Gastroesophageal sphincter (tissue), 4 donors: ENCODE results near the gene CDH4. TPM values are rescaled to one million over a fixed set of nuclear protein-coding genes. Genes with fewer than 3 reads are reported as not detected.

Experiments used
- ATAC-seq: fragments of 150-250 bp; one replicate; pipeline ENCODE4 v1.9.1; 2016; ENCODE audit warnings: mild to moderate bottlenecking, moderate library complexity
- H3K27ac ChIP-seq, 4 donors: fragments of 200-600 bp; sonication (generic) in 3 of 4; 1 replicate in 3 of 4; 2 replicates in 1 of 4; pipeline ENCODE4 v1.5.1; 2016 to 2019
- H3K27me3 ChIP-seq: fragments of 200-600 bp; sonication (generic); one replicate; pipeline ENCODE4 v1.5.1; 2019
- H3K36me3 ChIP-seq, 2 donors: fragments of 200-600 bp; sonication (generic); one replicate each; pipeline ENCODE4 v1.5.1; 2019; ENCODE audit warnings: control low read depth in 1 of 2
- H3K4me1 ChIP-seq, 3 donors: fragments of 200-600 bp; sonication (generic); 1 replicate in 2 of 3; 2 replicates in 1 of 3; pipeline ENCODE4 v1.5.1; 2016 to 2019; ENCODE audit warnings: control low read depth in 2 of 3
- H3K4me3 ChIP-seq, 2 donors: fragments of 200-600 bp; sonication (generic); one replicate each; pipeline ENCODE4 v1.5.1; 2019; ENCODE audit warnings: mild to moderate bottlenecking in 1 of 2, moderate library complexity in 1 of 2
- H3K9me3 ChIP-seq, 3 donors: fragments of 200-600 bp; sonication (generic); one replicate each; pipeline ENCODE4 v1.5.1; 2017 to 2019; ENCODE audit warnings: control low read depth in 2 of 3
- EP300 ChIP-seq: sonication (generic); formaldehyde crosslinking; IDR thresholded peaks from one replicate; pipeline ENCODE4 v1.6.1; 2017; ENCODE audit warnings: antibody characterized with exemption, mild to moderate bottlenecking
- POLR2A ChIP-seq, 2 donors: fragments of 450-650 bp; IDR thresholded peaks; one replicate each; pipeline ENCODE4 v1.6.1; 2017; ENCODE audit warnings: antibody characterized with exemption in 2 of 2, mild to moderate bottlenecking in 2 of 2, moderate library complexity in 1 of 2
- POLR2AphosphoS5 ChIP-seq: sonication (generic); formaldehyde crosslinking; IDR thresholded peaks from one replicate; pipeline ENCODE4 v1.6.1; 2017; ENCODE audit warnings: antibody characterized with exemption
- WGBS, 2 donors: methylation state at CpG; one replicate each; pipeline ENCODE4 v1.1.5; 2018; ENCODE audit warnings: low coverage in 1 of 2; 5-methylcytosine and 5-hydroxymethylcytosine counted together
- total RNA-seq, 4 donors: library from RNA; depleted of rRNA; stranded (reverse); fragments of >200 nt; gene quantifications; one replicate each; pipeline ENCODE4 v1.1.0, GENCODE V29; 2016
- TF ChIP-seq, protein P1 (sequence below), 4 experiments: fragments of 200-600 bp in 2 of 4; fragments of 450-650 bp in 2 of 4; sonication (generic) in 1 of 4; IDR thresholded peaks; one replicate each; pipeline ENCODE4 v1.5.1; 2017 to 2019; ENCODE audit warnings: antibody characterized with exemption in 4 of 4, mild to moderate bottlenecking in 2 of 4, moderate library complexity in 2 of 4

The CDH4 gene
- total RNA-seq, 4 donors from 2014 or later: under 0.01 to 1.5 (median 0.42) TPM; not detected in 1

DNA sequence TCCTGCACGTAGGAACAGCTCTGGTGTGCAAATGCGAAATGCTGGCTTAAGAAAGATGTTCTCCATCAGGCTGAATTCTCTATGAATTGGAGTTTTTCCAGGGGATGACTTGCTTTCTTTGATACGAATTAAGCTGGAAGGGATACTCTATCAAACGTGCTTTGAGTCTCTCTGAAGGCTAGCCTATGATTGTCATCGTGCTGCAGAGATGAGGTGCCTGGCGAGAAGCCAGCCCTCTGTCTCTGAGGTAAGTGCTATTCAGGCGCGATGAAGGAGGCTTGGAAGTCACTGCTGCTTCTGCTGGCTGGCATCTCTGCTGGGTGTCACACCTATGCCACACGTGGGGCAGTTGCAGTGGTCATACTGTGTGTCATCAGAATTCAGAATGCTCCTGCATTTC is 589.9 kb downstream of the CDH4 start:
- Histone ChIP-seq H3K4me1 (no peaks in the 10 kb centered on the region), H3K9me3 (no peaks in the 10 kb centered on the region), H3K4me3 (no peak overlapping the region), H3K27ac (no peak overlapping the region), H3K27me3 (peaks cover 60% of the 10 kb centered on the region), H3K36me3 (no peaks in the 10 kb centered on the region)
- no peak for ATAC-seq
- WGBS, 2 donors: 28 to 40% methylated on average over 4 of the region's 9 CpGs
- TF ChIP-seq EP300: no peak
- no peak for TF ChIP-seq POLR2AphosphoS5
- TF ChIP-seq, protein P1, sequence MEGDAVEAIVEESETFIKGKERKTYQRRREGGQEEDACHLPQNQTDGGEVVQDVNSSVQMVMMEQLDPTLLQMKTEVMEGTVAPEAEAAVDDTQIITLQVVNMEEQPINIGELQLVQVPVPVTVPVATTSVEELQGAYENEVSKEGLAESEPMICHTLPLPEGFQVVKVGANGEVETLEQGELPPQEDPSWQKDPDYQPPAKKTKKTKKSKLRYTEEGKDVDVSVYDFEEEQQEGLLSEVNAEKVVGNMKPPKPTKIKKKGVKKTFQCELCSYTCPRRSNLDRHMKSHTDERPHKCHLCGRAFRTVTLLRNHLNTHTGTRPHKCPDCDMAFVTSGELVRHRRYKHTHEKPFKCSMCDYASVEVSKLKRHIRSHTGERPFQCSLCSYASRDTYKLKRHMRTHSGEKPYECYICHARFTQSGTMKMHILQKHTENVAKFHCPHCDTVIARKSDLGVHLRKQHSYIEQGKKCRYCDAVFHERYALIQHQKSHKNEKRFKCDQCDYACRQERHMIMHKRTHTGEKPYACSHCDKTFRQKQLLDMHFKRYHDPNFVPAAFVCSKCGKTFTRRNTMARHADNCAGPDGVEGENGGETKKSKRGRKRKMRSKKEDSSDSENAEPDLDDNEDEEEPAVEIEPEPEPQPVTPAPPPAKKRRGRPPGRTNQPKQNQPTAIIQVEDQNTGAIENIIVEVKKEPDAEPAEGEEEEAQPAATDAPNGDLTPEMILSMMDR (IDR thresholded peaks at IDR 0.05): no peak
- no peak for TF ChIP-seq POLR2A (IDR thresholded peaks at IDR 0.05)

DNA sequence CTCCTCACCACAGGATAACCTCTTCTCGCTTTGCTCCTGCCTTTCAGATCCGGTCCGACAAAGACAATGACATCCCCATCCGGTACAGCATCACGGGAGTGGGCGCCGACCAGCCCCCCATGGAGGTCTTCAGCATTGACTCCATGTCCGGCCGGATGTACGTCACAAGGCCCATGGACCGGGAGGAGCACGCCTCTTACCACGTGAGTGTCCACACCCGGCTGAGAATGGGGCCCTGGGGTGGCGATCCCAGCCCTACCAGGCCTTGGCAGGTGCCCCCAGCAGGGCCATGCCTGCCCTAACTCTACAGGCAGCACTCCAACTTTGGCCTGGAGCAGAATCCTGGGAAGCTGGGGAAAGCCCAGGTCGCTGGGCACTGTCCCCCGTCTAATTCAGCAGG is 592.6 kb downstream of the CDH4 start:
- H3K9me3 ChIP-seq: peaks cover 0 to 8% (median 0%) of the 10 kb centered on the region in 3 donors
- H3K4me3 ChIP-seq: no peak overlapping the region
- no peak for ATAC-seq
- H3K27me3 ChIP-seq: peaks cover 58% of the 10 kb centered on the region
- TF ChIP-seq, protein P1 (IDR thresholded peaks at IDR 0.05): no peak
- TF ChIP-seq POLR2AphosphoS5: no peak
- TF ChIP-seq POLR2A (IDR thresholded peaks at IDR 0.05): no peak
- TF ChIP-seq EP300: no peak
- H3K27ac ChIP-seq: no peak overlapping the region
- H3K4me1 ChIP-seq: no peaks in the 10 kb centered on the region
- no peaks in the 10 kb centered on the region for H3K36me3 ChIP-seq
- no CpG with 5 or more reads among the region's 17 CpGs for WGBS, 2 donors

DNA sequence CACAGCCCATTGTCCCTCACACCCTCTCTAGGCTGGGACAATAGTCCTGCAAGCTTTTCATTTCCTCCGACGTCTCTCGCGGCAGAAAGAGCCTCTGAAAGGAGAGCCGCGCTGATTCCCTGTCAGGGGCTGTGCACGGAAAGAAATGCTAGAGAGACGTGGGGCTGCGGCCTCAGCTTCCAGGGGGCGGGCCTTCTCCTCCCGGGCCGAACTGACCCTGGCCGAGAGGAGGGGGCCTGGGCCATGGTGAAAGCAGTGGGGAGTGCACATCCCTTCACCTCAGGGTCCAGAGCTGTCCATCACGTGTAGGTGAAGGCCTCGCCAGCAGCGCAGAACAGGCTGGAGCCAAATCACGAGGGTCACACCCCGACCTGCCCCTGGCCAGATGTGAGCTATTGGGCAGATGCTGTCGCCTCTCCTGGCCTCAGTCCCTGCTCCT is 593.2 kb downstream of the CDH4 start:
- ATAC-seq: no peak
- Histone ChIP-seq H3K4me1 (no peaks in the 10 kb centered on the region), H3K27me3 (peaks cover 64% of the 10 kb centered on the region), H3K27ac (no peak overlapping the region), H3K9me3 (peaks cover 0 to 8% (median 0%) of the 10 kb centered on the region in 3 donors), H3K36me3 (no peaks in the 10 kb centered on the region), H3K4me3 (no peak overlapping the region)
- TF ChIP-seq POLR2A (IDR thresholded peaks at IDR 0.05) (no peak), POLR2AphosphoS5 (no peak), EP300 (no peak)
- TF ChIP-seq, protein P1 (IDR thresholded peaks at IDR 0.05): no peak
- 40% methylated on average over 5 of the region's 19 CpGs; no CpG with 5 or more reads in 1 of the 2 donors for WGBS, 2 donors

DNA sequence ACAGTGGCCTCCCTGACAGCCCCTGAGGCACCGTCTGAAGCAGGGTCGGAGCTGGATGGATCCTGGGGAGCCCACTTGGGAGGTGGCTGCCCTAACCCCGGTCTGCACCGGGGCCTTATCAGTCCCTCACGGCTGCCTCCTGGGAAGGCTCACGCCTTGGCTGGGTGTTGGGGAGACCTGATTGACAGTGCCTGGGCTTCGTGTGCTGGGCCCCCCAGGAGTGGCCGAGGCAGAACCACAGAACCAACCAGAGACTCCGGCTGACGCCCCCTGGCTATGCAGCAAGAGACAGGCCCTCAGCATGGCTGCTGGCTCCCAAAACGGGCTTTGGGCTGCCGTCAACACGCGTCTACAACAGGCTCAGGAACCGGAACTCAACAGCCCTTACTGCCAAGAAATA is 594.0 kb downstream of the CDH4 start:
- H3K4me1 ChIP-seq: no peaks in the 10 kb centered on the region
- no peaks in the 10 kb centered on the region for H3K36me3 ChIP-seq
- no peak overlapping the region for H3K27ac ChIP-seq
- no peak for ATAC-seq
- 53% methylated on average over 4 of the region's 15 CpGs; no CpG with 5 or more reads in 1 of the 2 donors for WGBS, 2 donors
- H3K9me3 ChIP-seq: peaks cover 0 to 8% (median 0%) of the 10 kb centered on the region in 3 donors
- peaks cover 71% of the 10 kb centered on the region for H3K27me3 ChIP-seq
- no peak overlapping the region for H3K4me3 ChIP-seq
- TF ChIP-seq, protein P1 (IDR thresholded peaks at IDR 0.05): no peak

DNA sequence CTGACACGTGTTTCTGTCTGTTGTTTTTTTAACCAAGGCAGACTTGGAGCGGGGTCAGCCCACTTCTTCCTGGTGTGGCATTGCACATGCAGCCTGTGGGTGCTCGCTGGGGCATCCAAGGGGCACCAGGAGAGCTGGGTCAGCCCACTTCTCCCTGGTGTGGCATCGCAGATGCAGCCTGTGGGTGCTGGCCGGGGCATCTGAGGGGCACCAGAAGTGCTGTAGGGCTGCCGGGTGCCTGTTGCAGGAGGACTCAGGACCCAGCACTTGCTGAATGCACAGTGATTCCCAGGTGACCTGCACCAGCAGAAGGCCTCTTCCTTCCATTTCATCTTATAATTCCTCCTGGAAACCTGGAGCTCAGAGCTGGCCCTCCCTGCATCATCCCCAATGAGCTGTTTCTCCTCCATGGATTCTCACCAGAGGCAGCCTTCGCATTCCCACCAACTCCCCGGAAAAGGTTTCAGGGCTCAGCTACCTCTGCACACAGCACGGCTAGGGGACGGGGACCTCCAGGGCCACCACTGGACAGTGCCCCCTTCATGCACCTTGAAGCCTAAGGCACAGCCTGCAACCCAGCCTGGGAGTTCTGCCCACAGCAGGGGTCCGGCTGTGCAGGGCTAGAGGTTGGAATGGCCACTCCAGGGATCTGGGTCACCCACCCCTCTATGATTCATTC is 594.8 kb downstream of the CDH4 start:
- TF ChIP-seq POLR2A (IDR thresholded peaks at IDR 0.05): no peak
- TF ChIP-seq EP300: no peak
- TF ChIP-seq, protein P1 (IDR thresholded peaks at IDR 0.05): no peak
- TF ChIP-seq POLR2AphosphoS5: no peak
- Histone ChIP-seq H3K4me1 (no peaks in the 10 kb centered on the region), H3K36me3 (no peaks in the 10 kb centered on the region), H3K27ac (no peak overlapping the region), H3K4me3 (no peak overlapping the region), H3K27me3 (peaks cover 71% of the 10 kb centered on the region), H3K9me3 (peaks cover 0 to 8% (median 0%) of the 10 kb centered on the region in 3 donors)
- 55 to 56% methylated on average over 2 to 4 of the region's 11 CpGs for WGBS, 2 donors
- no peak for ATAC-seq
